Endodermal cell (in vitro differentiated cells): ENCODE measurements around the gene DCANP1. TPM values are rescaled to one million over a fixed set of nuclear protein-coding genes. Genes with fewer than 3 reads are reported as not detected.

ENCODE experiments used
- DNase-seq: peaks from one replicate; pipeline ENCODE4 v3.0.0-alpha.2; 2017
- H3K27ac ChIP-seq: 2 replicates; pipeline ENCODE4 v1.5.1; 2013; ENCODE audit warnings: mild to moderate bottlenecking, low read depth, low read length, moderate library complexity
- H3K27me3 ChIP-seq: 2 replicates; pipeline ENCODE4 v1.6.1; 2013; ENCODE audit warnings: mild to moderate bottlenecking, low read length, moderate library complexity; ENCODE audit not compliant: insufficient read depth, control insufficient read depth, poor library complexity, severe bottlenecking
- H3K36me3 ChIP-seq: 2 replicates; pipeline ENCODE4 v1.7.0; 2013; ENCODE audit warnings: mild to moderate bottlenecking, low read length, moderate library complexity; ENCODE audit not compliant: control insufficient read depth, insufficient read depth
- H3K4me1 ChIP-seq: one replicate; pipeline ENCODE4 v1.7.0; 2013; ENCODE audit warnings: low read length; ENCODE audit not compliant: control insufficient read depth, insufficient read depth
- H3K4me3 ChIP-seq: 2 replicates; pipeline ENCODE4 v1.5.1; 2013; ENCODE audit warnings: mild to moderate bottlenecking, low read length, moderate library complexity
- H3K9ac ChIP-seq: 2 replicates; pipeline ENCODE4 v1.6.1; 2013; ENCODE audit warnings: mild to moderate bottlenecking, low read length, moderate library complexity; ENCODE audit not compliant: poor library complexity, severe bottlenecking; ENCODE audit errors: extremely low read depth
- H3K9me3 ChIP-seq: 2 replicates; pipeline ENCODE4 v1.6.1; 2013; ENCODE audit warnings: mild to moderate bottlenecking, low read length, moderate library complexity; ENCODE audit not compliant: control insufficient read depth
- H3K27ac Mint-ChIP-seq: 2 replicates; pipeline ENCODE4 v1.8.0; 2020; ENCODE audit warnings: mixed read lengths
- H3K27me3 Mint-ChIP-seq: 2 replicates; pipeline ENCODE4 v1.8.0; 2021; ENCODE audit warnings: mild to moderate bottlenecking, mixed read lengths; ENCODE audit not compliant: insufficient read depth
- H3K36me3 Mint-ChIP-seq: 2 replicates; pipeline ENCODE4 v1.8.0; 2020; ENCODE audit warnings: low read depth, mixed read lengths
- H3K4me1 Mint-ChIP-seq: 2 replicates; pipeline ENCODE4 v1.8.0; 2020; ENCODE audit warnings: mixed read lengths
- H3K4me3 Mint-ChIP-seq: 2 replicates; pipeline ENCODE4 v1.8.0; 2020; ENCODE audit warnings: mild to moderate bottlenecking, moderate library complexity, mixed read lengths
- H3K9me3 Mint-ChIP-seq: 2 replicates; pipeline ENCODE4 v1.8.0; 2020; ENCODE audit warnings: mild to moderate bottlenecking, mixed read lengths
- CTCF ChIP-seq: fragments of 200-600 bp; sonication (generic); conservative IDR thresholded peaks from 2 replicates; pipeline ENCODE4 v1.5.0; 2021; ENCODE audit warnings: antibody characterized with exemption, mild to moderate bottlenecking
- WGBS, 2 experiments: methylation state at CpG; one replicate each; pipeline versions ENCODE4 v1.1.5 to v1.1.7; 2013; ENCODE audit warnings: missing lambda C conversion rate in 2 of 2, mixed read lengths in 1 of 2; ENCODE audit not compliant: insufficient coverage in 1 of 2, insufficient read length in 1 of 2; 5-methylcytosine and 5-hydroxymethylcytosine counted together
- total RNA-seq, 2 donors: library from RNA; stranded (reverse); fragmentation: NEBNext Ultra II Directional in 1 of 2; extraction: Animal tissue kit (Norgen Biotek cat#: 25700) in 1 of 2; gene quantifications; 2 replicates in 1 of 2; 3 replicates in 1 of 2; pipeline ENCODE4 v1.2.1, GENCODE V29; 2021

The DCANP1 gene
- total RNA-seq, 2 donors from 2014 or later = not detected

GRCh38 chr5:135444881-135445280 lies 2.3 kb downstream of the DCANP1 start:
- H3K27ac Mint-ChIP-seq = no peak overlapping the region
- 80 to 92% methylated on average over 1 to 6 of the region's 6 CpGs for WGBS, 2 experiments
- peak; percentile 30 for DNase-seq

GRCh38 chr5:135444360-135444759 lies 2.8 kb downstream of the DCANP1 start:
- Histone ChIP-seq H3K27me3 (no peaks in the 10 kb centered on the region), H3K27ac (no peak overlapping the region), H3K4me1 (peaks cover 28% of the 10 kb centered on the region), H3K36me3 (no peaks in the 10 kb centered on the region), H3K4me3 (no peak overlapping the region), H3K9ac (no peak overlapping the region), H3K9me3 (peaks cover 4% of the 10 kb centered on the region)
- no peak overlapping the region for H3K4me3 Mint-ChIP-seq
- WGBS, 2 experiments = 92 to 95% methylated on average over 10 to 13 of the region's 13 CpGs
- peak; percentile 40 for DNase-seq
- H3K27me3 Mint-ChIP-seq = peaks cover 21% of the 10 kb centered on the region
- H3K27ac Mint-ChIP-seq = no peak overlapping the region
- peak; percentile 16 for TF ChIP-seq CTCF
- no peaks in the 10 kb centered on the region for H3K36me3 Mint-ChIP-seq
- peaks cover 28% of the 10 kb centered on the region for H3K4me1 Mint-ChIP-seq
- H3K9me3 Mint-ChIP-seq = peaks cover 5% of the 10 kb centered on the region

More at GRCh38 chr5:135444881-135445280, 2.3 kb downstream of the DCANP1 start:
- Histone ChIP-seq H3K36me3 (no peaks in the 10 kb centered on the region), H3K27ac (no peak overlapping the region), H3K4me1 (peaks cover 28% of the 10 kb centered on the region), H3K9ac (no peak overlapping the region), H3K9me3 (peaks cover 4% of the 10 kb centered on the region), H3K27me3 (no peaks in the 10 kb centered on the region), H3K4me3 (no peak overlapping the region)
- TF ChIP-seq CTCF = no peak
- peaks cover 5% of the 10 kb centered on the region for H3K9me3 Mint-ChIP-seq
- H3K27me3 Mint-ChIP-seq = peaks cover 25% of the 10 kb centered on the region
- no peak overlapping the region for H3K4me3 Mint-ChIP-seq
- peaks cover 28% of the 10 kb centered on the region for H3K4me1 Mint-ChIP-seq
- H3K36me3 Mint-ChIP-seq = no peaks in the 10 kb centered on the region

GRCh38 chr5:135443161-135443960 lies 3.8 kb downstream of the DCANP1 start:
- Histone ChIP-seq H3K9ac (no peak overlapping the region), H3K36me3 (no peaks in the 10 kb centered on the region), H3K27ac (no peak overlapping the region), H3K9me3 (peaks cover 4% of the 10 kb centered on the region), H3K4me1 (peaks cover 25% of the 10 kb centered on the region), H3K4me3 (no peak overlapping the region), H3K27me3 (no peaks in the 10 kb centered on the region)
- Mint-ChIP-seq H3K4me3 (no peak overlapping the region), H3K36me3 (no peaks in the 10 kb centered on the region), H3K27ac (no peak overlapping the region), H3K4me1 (peaks cover 24% of the 10 kb centered on the region), H3K27me3 (peaks cover 16% of the 10 kb centered on the region), H3K9me3 (peaks cover 5% of the 10 kb centered on the region)
- TF ChIP-seq CTCF = peak; percentile 57
- DNase-seq = peak; percentile 75
- 82 to 94% methylated on average over 2 to 6 of the region's 6 CpGs for WGBS, 2 experiments
